GM18909 (cell line): Measurements from ENCODE around the gene TYW1.
A peak's percentile ranks its signal among the peaks of the same experiment; 100 is the strongest.
"Not testable (repeated sequence)": the region's sequence is repeated elsewhere in the genome, so short reads cannot be mapped to it uniquely, and the experiment has no call there.

Experiments
- ATAC-seq: cut with Tn5 transposase; IDR thresholded peaks from one replicate; pipeline ENCODE4 v1.9.1; 2021; ENCODE audit warnings: mild to moderate bottlenecking; ENCODE audit not compliant: unreplicated experiment, poor library complexity

TYW1 gene

DNA sequence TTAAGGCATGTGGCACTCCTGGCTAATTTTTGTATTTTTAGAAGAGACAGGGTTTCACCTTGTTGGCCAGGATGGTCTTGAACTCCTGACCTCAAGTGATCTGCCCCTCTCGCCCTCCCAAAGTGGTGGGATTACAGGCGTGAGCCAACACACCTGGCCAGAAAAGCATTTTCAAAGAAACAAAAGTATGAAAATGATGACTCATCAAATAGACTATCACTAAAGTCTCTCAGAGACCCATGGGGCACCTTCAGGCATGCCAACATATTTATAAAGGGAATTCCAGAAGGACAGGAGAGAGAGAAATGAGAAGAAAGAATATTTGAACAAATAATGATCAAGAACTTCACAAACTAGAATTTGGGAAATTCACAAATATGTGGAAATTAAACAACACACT, 114.7 kb downstream of the TYW1 start:
- not testable (repeated sequence) for ATAC-seq

DNA sequence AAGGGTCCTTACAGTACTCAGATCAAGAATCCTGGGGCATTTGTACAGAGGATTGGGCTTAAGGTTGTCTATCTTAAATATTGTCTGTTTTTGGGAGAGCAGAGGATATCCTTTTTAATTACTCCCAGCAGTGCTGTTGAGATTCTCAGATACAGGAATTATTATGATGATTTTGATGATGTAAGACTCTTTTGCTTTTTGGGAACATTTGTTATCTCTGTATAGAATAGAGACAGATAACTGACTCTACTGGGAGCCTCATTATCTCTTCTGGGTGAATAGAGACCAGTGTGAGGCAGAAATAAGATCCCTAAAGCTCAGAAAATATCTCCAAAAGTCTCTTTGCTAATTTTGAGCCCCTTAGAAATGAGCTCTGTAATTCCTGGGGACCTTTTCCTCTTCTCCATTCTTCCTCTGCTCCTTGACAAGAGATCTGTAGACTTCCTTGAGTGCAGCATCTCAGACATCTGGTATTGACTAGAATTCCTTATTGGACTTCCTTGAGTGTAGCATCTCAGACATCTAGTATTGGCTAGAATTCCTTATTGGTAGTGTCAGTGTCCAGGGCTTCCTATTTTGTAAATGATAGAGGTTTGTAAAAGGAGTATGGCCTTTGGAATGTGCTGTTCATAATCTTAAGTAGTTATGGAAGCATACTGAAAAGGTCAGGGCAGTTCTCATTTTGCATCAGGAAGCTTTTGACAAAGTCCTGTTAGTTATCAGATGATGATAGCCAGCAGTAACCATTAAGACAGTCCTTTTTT, 118.0 kb downstream of the TYW1 start:
- not testable (repeated sequence) for ATAC-seq

- not testable (repeated sequence) for ATAC-seq
Observed at GRCh38 chr7:67120491-67120890, 123.9 kb downstream of the TYW1 start.

- not testable (repeated sequence) for ATAC-seq
Observed at GRCh38 chr7:67128257-67128656, 131.6 kb downstream of the TYW1 start.

DNA sequence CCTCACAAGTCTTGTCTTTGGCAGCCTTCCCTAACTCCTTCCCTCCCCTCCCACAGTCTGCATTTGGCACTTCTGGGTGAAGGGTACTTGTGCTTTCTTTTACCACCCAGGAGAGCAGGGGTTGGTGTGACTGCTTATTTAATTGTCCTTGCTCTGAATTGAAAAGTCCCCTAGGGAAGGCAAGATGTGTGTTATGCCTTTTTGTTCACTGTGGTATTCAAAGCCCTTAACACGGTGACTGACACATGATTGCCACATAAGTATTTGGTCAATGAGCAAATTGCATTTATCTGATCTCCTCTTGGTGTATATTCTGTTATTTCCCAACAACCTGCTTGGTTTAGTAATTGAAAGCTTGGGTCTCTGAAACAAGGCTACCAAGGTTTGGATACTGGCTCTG, 134.1 kb downstream of the TYW1 start:
- not testable (repeated sequence) for ATAC-seq

GRCh38 chr7:67134912-67135311, 138.3 kb downstream of the TYW1 start:
- ATAC-seq, result not testable (repeated sequence)

- not testable (repeated sequence) for ATAC-seq
Observed at GRCh38 chr7:67135617-67136486, 139.2 kb downstream of the TYW1 start.

DNA sequence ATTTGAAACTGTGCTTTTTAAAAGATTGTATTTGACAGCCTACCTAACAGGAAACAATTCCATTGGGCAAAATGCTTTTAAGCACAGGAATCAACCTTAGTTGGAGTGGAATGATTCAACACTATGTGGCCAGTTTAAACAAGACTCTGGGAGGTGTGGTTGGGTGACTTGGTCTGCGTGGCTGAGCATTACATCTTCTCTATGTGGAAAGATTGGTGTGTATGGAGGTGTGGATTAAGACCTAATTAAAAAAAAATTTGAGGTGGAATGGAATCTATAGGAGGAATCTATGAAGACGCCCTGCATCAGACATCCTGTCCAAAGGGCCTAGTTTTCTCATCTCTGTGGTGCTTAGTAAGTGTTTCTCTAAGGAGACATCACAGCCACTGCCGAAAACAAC, 140.9 kb downstream of the TYW1 start:
- ATAC-seq, result not testable (repeated sequence)

GRCh38 chr7:67139876-67140275, 143.2 kb downstream of the TYW1 start:
- ATAC-seq, result not testable (repeated sequence)

DNA sequence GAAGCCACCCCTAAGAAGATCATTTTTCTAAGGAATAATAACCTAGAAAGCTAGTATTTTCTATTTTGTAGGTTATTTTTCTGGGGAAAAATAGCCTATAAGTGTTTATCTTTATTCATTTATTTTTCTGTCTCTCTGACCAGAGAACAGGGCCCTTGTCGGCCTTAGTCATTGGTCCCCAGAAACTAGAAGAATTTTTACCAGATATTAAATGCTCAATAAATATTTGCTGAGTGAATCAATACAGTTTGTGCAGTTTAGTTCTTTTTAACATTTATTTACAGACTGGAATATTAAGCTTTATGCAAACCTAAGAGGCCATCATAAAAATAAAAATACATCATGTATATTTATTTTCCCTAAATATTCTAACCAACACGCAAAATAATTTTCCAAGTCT, 144.4 kb downstream of the TYW1 start:
- ATAC-seq, result not testable (repeated sequence)

GRCh38 chr7:67143091-67143786, 146.6 kb downstream of the TYW1 start:
- ATAC-seq, result not testable (repeated sequence)

- ATAC-seq, result not testable (repeated sequence)
Observed at GRCh38 chr7:67145581-67146193, 149.1 kb downstream of the TYW1 start.

DNA sequence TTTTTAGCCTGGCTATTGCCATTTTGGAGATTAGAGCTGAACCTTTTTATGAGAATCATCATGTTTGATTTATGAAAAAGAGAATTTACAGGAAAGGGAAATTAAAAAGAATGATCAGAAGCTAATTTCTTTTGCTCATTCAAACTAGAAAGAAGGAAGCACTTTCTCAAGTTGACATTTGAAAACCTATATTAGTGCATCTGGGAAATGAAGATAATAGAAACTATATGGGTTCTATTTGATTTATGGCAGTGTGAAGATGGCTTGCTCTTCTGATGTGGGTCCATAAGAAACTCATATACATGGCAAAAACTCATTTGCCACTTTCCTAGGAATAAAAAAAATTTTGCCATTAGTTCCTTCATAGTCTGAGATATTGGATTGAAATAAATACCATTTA, 152.5 kb downstream of the TYW1 start:
- ATAC-seq, result not testable (repeated sequence)

DNA sequence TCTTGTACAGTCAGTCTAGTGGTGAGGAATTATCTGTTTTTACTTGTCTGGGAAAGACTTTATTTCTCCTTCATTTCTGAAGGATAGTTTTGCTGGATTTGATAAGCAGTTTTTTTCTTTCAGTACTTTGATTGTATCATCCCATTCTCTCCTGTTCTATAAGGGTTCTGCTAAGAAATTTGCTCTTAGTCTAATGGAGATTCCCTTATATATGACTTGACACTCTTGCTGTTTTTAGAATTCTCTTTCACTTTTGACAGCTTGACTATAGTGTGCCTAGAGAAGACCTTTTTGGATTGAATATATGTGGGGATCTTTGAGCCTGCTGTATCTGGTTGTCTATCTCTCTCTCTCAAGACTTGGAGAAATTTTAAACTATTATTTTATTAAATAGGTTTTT, 157.7 kb downstream of the TYW1 start:
- ATAC-seq, result not testable (repeated sequence)

GRCh38 chr7:67156064-67156463, 159.4 kb downstream of the TYW1 start:
- ATAC-seq, result not testable (repeated sequence)

GRCh38 chr7:67163285-67163684, 166.7 kb downstream of the TYW1 start:
- ATAC-seq, result peak; percentile 97

DNA sequence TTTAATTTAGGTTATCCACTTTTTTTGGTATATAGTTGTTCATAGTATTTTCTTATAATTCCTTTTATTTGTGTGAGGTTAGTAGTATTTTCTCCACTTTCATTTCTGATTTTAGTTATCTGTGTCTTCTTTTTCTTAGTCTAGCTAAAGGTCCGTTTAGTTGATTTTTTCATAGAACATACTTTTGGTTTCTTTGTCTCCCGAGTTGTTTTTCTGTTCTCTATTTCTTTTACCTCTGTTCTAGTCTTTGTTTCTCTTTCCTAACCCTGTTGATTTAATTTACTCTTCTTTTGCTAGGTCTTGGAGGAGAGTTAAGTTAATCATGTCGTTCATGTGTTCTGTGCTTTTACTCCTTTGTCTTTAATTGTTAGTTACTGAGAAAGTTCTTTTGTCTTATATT, 174.5 kb downstream of the TYW1 start:
- ATAC-seq, result peak; percentile 59

GRCh38 chr7:67176730-67177129, 180.1 kb downstream of the TYW1 start:
- not testable (repeated sequence) for ATAC-seq

GRCh38 chr7:67178915-67179688, 182.5 kb downstream of the TYW1 start:
- ATAC-seq, result not testable (repeated sequence)
